ENCODE results near the gene LINS1. TPM values are rescaled to one million over a fixed set of nuclear protein-coding genes. Genes with fewer than 3 reads are reported as not detected.

LINS1 gene
- total RNA-seq, 2 donors from 2014 or later = 6.1 to 8.0 TPM

GRCh38 chr15:100542290-100542689 lies 59.7 kb downstream of the LINS1 start:
- 96 to 97% methylated on average over 5 of the region's 6 CpGs for WGBS, 2 experiments (ENCODE audit: insufficient coverage in 1 of 2, insufficient read length in 1 of 2)
- no peak overlapping the region for H3K27ac ChIP-seq (ENCODE audit: low read depth, low read length)
- no peaks in the 10 kb centered on the region for H3K36me3 ChIP-seq (ENCODE audit: control insufficient read depth, insufficient read depth, low read length)
- no peaks in the 10 kb centered on the region for H3K4me1 ChIP-seq (ENCODE audit: control insufficient read depth, insufficient read depth, low read length)
- no peak overlapping the region for H3K4me3 ChIP-seq (ENCODE audit: low read length)
- H3K27me3 Mint-ChIP-seq (ENCODE audit: insufficient read depth) = no peaks in the 10 kb centered on the region
- H3K27me3 ChIP-seq (ENCODE audit: control insufficient read depth, insufficient read depth, low read length, poor library complexity, severe bottlenecking) = no peaks in the 10 kb centered on the region
- DNase-seq = no peak
- no peaks in the 10 kb centered on the region for H3K36me3 Mint-ChIP-seq (ENCODE audit: low read depth)
- H3K27ac Mint-ChIP-seq = no peak overlapping the region
- H3K4me3 Mint-ChIP-seq = no peak overlapping the region
- TF ChIP-seq CTCF (conservative IDR thresholded peaks at IDR 0.05) = no peak
- no peaks in the 10 kb centered on the region for H3K9me3 ChIP-seq (ENCODE audit: control insufficient read depth, low read length)
- H3K9me3 Mint-ChIP-seq = peaks cover 26% of the 10 kb centered on the region
- H3K9ac ChIP-seq (ENCODE audit: extremely low read depth, low read length, poor library complexity, severe bottlenecking) = no peak overlapping the region
- no peaks in the 10 kb centered on the region for H3K4me1 Mint-ChIP-seq

GRCh38 chr15:100537331-100537730 lies 64.7 kb downstream of the LINS1 start:
- Histone ChIP-seq H3K4me1 (ENCODE audit: control insufficient read depth, insufficient read depth, low read length) (no peaks in the 10 kb centered on the region), H3K36me3 (ENCODE audit: control insufficient read depth, insufficient read depth, low read length) (no peaks in the 10 kb centered on the region), H3K4me3 (ENCODE audit: low read length) (no peak overlapping the region), H3K27me3 (ENCODE audit: control insufficient read depth, insufficient read depth, low read length, poor library complexity, severe bottlenecking) (no peaks in the 10 kb centered on the region), H3K9me3 (ENCODE audit: control insufficient read depth, low read length) (no peaks in the 10 kb centered on the region), H3K27ac (ENCODE audit: low read depth, low read length) (no peak overlapping the region), H3K9ac (ENCODE audit: extremely low read depth, low read length, poor library complexity, severe bottlenecking) (no peak overlapping the region)
- Mint-ChIP-seq H3K36me3 (ENCODE audit: low read depth) (no peaks in the 10 kb centered on the region), H3K27ac (no peak overlapping the region), H3K4me3 (no peak overlapping the region), H3K9me3 (peaks cover 29% of the 10 kb centered on the region), H3K27me3 (ENCODE audit: insufficient read depth) (no peaks in the 10 kb centered on the region), H3K4me1 (no peaks in the 10 kb centered on the region)
- TF ChIP-seq CTCF (conservative IDR thresholded peaks at IDR 0.05) = no peak
- no CpG with 5 or more reads among the region's 2 CpGs for WGBS, 2 experiments (ENCODE audit: insufficient coverage in 1 of 2, insufficient read length in 1 of 2)
- no peak for DNase-seq

- Histone ChIP-seq H3K9me3 (ENCODE audit: control insufficient read depth, low read length) (no peaks in the 10 kb centered on the region), H3K36me3 (ENCODE audit: control insufficient read depth, insufficient read depth, low read length) (no peaks in the 10 kb centered on the region), H3K27ac (ENCODE audit: low read depth, low read length) (no peak overlapping the region), H3K9ac (ENCODE audit: extremely low read depth, low read length, poor library complexity, severe bottlenecking) (no peak overlapping the region), H3K27me3 (ENCODE audit: control insufficient read depth, insufficient read depth, low read length, poor library complexity, severe bottlenecking) (no peaks in the 10 kb centered on the region), H3K4me1 (ENCODE audit: control insufficient read depth, insufficient read depth, low read length) (no peaks in the 10 kb centered on the region), H3K4me3 (ENCODE audit: low read length) (no peak overlapping the region)
- Mint-ChIP-seq H3K9me3 (peaks cover 29% of the 10 kb centered on the region), H3K27ac (no peak overlapping the region), H3K4me1 (no peaks in the 10 kb centered on the region), H3K4me3 (no peak overlapping the region), H3K27me3 (ENCODE audit: insufficient read depth) (no peaks in the 10 kb centered on the region), H3K36me3 (ENCODE audit: low read depth) (no peaks in the 10 kb centered on the region)
- no peak for DNase-seq
- no peak for TF ChIP-seq CTCF (conservative IDR thresholded peaks at IDR 0.05)
Measured at GRCh38 chr15:100536733-100537132, 65.3 kb downstream of the LINS1 start.
